Cardiac muscle cell (in vitro differentiated cells and primary cell): Measurements from ENCODE around the gene CAPS. TPM values are rescaled to one million over a fixed set of nuclear protein-coding genes. Genes with fewer than 3 reads are reported as not detected.

ENCODE experiments used
- DNase-seq, 2 donors: peaks; one replicate each; pipeline versions ENCODE4 v3.0.0 to v3.0.0-alpha.2; 2010 to 2017; ENCODE audit warnings: low read depth in 1 of 2, low spot score in 1 of 2
- H3K27ac ChIP-seq: fragments of 200-600 bp; sonication (generic); 2 replicates; pipeline ENCODE4 v1.5.1; 2016
- H3K27me3 ChIP-seq: fragments of 200-600 bp; sonication (generic); 2 replicates; pipeline ENCODE4 v1.6.0; 2016; ENCODE audit warnings: control low read depth
- H3K36me3 ChIP-seq: fragments of 200-600 bp; sonication (generic); 2 replicates; pipeline ENCODE4 v1.5.1; 2016; ENCODE audit warnings: control low read depth
- H3K4me1 ChIP-seq: fragments of 200-600 bp; sonication (generic); 2 replicates; pipeline ENCODE4 v1.8.1; 2017; ENCODE audit warnings: low read depth, mild to moderate bottlenecking, mixed run types
- H3K4me3 ChIP-seq: fragments of 200-600 bp; sonication (generic); 2 replicates; pipeline ENCODE4 v1.5.1; 2016; ENCODE audit warnings: mild to moderate bottlenecking
- H3K9me3 ChIP-seq: fragments of 200-600 bp; sonication (generic); 2 replicates; pipeline ENCODE4 v1.5.1; 2017; ENCODE audit warnings: low read depth, mild to moderate bottlenecking, control low read depth
- CTCF ChIP-seq: IDR thresholded peaks from 2 replicates; pipeline ENCODE4 v1.5.1; 2012; ENCODE audit warnings: low read depth, mild to moderate bottlenecking, low read length
- polyA plus RNA-seq: library from polyadenylated mRNA; unstranded; fragments of >200 nt; fragmentation: Nextera tagmentation; extraction: Ambion mirVana; gene quantifications from 2 replicates; pipeline ENCODE4 v1.2.1, GENCODE V29; 2016
- total RNA-seq: library from RNA; depleted of rRNA; stranded (reverse); fragments of >200 nt; gene quantifications from 2 replicates; pipeline ENCODE4 v1.2.3, GENCODE V29; 2016

Gene CAPS
- total and polyA plus RNA-seq, 2 experiments from 2014 or later, result 14.1 to 23.6 TPM

- Histone ChIP-seq H3K36me3 (peaks cover 25% of the 10 kb centered on the region), H3K27me3 (no peaks in the 10 kb centered on the region), H3K4me1 (no peaks in the 10 kb centered on the region), H3K9me3 (no peaks in the 10 kb centered on the region), H3K27ac (no peak overlapping the region), H3K4me3 (no peak overlapping the region)
- no peak for TF ChIP-seq CTCF
- no peak for DNase-seq
Observed at GRCh38 chr19:5935473-5936291, 21.6 kb downstream of the CAPS start.

GRCh38 chr19:5936292-5936592 lies 22.2 kb downstream of the CAPS start:
- H3K9me3 ChIP-seq, result no peaks in the 10 kb centered on the region
- DNase-seq, result no peak
- peaks cover 23% of the 10 kb centered on the region for H3K36me3 ChIP-seq
- no peak overlapping the region for H3K4me3 ChIP-seq
- peak overlapping the region; percentile 28 for H3K27ac ChIP-seq
- no peak for TF ChIP-seq CTCF
- no peaks in the 10 kb centered on the region for H3K4me1 ChIP-seq
- H3K27me3 ChIP-seq, result no peaks in the 10 kb centered on the region

- Histone ChIP-seq H3K4me1 (no peaks in the 10 kb centered on the region), H3K36me3 (peaks cover 14% of the 10 kb centered on the region), H3K9me3 (no peaks in the 10 kb centered on the region), H3K27ac (peak overlapping the region; percentile 45), H3K27me3 (no peaks in the 10 kb centered on the region), H3K4me3 (no peak overlapping the region)
- DNase-seq, result no peak
- no peak for TF ChIP-seq CTCF
Observed at GRCh38 chr19:5937550-5937949, 23.5 kb downstream of the CAPS start.

GRCh38 chr19:5940260-5941208 lies 26.5 kb downstream of the CAPS start:
- TF ChIP-seq CTCF, result no peak
- DNase-seq, result no peak
- Histone ChIP-seq H3K27ac (peak overlapping the region; percentile 51), H3K9me3 (no peaks in the 10 kb centered on the region), H3K36me3 (peaks cover 14% of the 10 kb centered on the region), H3K4me3 (no peak overlapping the region), H3K4me1 (no peaks in the 10 kb centered on the region), H3K27me3 (no peaks in the 10 kb centered on the region)

- no peak for TF ChIP-seq CTCF
- H3K4me1 ChIP-seq, result no peaks in the 10 kb centered on the region
- peaks cover 10% of the 10 kb centered on the region for H3K36me3 ChIP-seq
- DNase-seq, result no peak
- no peaks in the 10 kb centered on the region for H3K9me3 ChIP-seq
- no peak overlapping the region for H3K4me3 ChIP-seq
- H3K27me3 ChIP-seq, result no peaks in the 10 kb centered on the region
- H3K27ac ChIP-seq, result peak overlapping the region; percentile 17
Observed at GRCh38 chr19:5941673-5942072, 27.6 kb downstream of the CAPS start.
